GM19035 (cell line): ENCODE measurements around the gene NFKB2.

ENCODE experiments used
- ATAC-seq: cut with Tn5 transposase; IDR thresholded peaks from one replicate; pipeline ENCODE4 v1.9.1; 2021; ENCODE audit not compliant: unreplicated experiment

Gene NFKB2

DNA sequence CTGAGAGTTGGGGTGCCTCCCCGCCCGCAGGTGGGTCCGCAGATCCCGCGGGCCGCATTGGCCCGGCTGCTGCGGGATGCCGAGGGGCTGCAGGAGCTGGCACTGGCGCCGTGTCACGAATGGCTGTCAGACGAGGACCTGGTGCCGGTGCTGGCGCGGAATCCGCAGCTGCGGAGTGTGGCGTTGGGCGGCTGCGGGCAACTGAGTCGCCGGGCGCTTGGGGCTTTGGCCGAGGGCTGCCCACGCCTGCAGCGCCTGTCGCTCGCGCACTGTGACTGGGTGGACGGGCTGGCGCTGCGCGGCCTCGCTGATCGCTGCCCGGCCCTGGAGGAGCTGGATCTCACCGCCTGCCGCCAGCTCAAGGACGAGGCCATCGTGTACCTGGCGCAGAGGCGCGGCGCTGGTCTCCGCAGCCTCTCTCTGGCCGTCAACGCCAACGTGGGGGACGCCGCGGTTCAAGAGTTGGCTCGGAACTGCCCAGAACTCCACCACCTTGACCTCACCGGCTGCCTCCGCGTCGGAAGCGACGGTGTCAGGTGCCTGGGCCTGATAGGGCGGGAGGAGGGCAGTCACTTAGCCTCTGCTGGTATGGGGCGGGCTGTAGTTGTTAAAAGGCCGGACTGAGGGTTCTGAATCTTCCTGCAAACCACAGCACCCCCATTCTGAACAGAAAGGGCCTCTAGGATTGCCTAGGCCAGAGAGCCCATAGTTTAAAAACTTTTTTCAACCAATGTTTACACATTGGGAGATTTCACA is 26.4 kb downstream of the NFKB2 start:
- ATAC-seq = peak; percentile 2

DNA sequence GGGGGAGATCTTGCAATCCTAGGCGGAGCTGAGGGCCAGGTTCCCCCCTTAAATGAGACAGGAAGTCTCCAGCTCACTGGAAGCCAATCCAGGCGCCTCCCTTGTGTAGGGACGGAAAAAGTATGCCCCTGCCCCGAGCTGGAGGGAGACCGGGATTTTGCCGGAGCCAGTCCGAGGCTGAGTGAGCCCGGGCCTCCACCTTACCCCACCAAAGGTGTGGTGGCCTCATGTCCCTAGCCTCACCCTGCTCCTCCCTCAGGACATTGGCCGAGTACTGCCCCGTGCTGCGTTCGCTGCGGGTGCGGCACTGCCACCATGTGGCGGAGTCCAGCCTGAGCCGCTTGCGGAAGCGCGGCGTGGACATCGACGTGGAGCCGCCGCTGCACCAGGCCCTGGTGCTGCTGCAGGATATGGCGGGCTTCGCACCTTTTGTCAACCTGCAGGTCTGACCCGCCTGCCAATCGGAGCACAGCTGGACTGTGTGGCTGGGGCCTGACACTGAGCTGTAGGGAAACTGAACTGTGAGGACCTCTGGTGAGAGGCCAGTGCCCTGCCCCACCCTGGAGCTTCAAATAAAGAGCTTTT is 27.1 kb downstream of the NFKB2 start:
- peak; percentile 27 for ATAC-seq

DNA sequence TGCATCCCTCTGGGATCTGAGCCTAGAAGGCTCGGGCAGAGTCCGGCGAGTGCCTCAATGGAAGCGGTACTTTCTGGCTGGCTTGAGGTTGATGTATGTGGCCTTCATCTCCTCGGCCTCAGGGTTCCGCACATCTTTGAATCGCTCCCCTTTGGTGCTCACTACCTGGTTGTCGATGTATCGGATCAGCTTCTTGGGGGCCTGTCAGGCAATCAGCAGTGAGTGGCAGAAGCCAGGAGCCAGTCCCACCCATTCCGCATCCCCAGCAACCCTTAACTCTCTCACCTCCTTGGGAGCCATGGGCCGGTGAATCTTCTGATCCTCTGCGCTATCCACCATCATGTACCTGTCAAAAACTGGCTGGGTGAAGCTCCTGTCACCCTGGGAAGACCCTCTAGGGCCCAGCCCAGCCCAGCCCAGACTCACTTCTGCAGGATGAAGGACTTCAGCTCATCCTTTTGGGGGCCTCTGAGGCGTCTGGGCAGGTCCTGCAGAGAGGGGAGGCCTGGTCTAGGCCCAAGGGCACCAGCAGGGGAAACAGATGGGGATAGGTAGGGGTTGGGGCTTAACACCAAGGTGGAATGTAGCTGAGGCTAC is 28.0 kb downstream of the NFKB2 start:
- ATAC-seq = no peak

DNA sequence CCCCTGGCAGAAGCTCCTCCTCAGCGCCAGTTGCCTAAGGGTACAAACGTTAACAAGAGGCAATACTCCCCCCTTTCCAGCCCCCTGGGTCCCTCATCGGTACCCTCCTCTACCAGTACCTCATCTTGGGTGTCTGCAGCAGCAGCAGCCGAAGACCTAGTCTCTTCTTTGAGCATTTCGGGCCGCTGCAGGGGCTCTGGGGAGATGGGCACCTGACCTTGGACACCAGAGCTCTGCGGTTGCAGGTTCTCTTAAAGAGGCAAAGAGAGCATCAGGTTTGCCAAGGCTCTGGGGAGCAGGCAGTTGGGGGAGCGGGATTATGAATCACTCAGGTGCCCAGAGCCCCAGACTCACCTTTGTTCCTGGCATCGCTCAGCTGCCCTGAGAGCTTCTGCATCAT is 28.6 kb downstream of the NFKB2 start:
- no peak for ATAC-seq

DNA sequence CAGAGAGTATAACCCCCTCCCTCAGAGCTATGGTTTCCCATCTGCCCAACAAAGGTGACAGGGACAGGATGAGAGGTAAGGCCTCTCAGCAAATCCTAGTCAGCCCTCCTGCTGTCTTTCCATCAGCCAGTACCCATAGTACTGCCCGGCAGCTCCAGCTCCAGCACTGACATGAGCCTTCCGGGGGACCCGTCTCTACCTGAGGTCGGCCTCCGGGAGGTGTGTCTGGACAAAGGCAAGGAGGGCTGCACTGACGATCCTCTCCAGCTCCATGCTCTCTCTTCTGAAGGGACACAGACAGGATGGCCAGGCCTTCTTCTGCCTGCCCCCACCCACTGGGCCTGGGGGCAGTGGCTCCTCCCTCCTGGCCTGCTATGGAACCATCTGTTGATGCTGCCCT is 29.4 kb downstream of the NFKB2 start:
- ATAC-seq = no peak

DNA sequence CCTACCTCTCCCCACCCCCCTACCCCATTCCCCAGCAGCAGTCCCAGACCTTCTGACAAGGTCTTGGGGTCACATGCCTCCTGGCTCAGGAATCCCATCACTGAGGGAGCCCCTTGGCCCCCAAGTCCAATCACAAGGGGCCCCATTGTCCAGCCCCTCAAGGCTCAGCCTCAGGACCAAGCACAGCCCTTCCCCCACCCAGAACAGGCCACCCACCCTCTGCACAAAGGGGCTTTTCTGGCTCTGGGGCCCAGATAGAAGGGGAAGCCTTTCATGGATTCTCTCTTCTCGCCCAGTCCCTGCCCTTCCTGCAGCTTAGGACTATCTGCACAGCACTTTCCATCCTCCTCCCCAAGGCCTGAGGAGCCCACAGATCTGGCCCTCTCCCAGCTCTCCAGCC is 29.9 kb downstream of the NFKB2 start:
- ATAC-seq = no peak

DNA sequence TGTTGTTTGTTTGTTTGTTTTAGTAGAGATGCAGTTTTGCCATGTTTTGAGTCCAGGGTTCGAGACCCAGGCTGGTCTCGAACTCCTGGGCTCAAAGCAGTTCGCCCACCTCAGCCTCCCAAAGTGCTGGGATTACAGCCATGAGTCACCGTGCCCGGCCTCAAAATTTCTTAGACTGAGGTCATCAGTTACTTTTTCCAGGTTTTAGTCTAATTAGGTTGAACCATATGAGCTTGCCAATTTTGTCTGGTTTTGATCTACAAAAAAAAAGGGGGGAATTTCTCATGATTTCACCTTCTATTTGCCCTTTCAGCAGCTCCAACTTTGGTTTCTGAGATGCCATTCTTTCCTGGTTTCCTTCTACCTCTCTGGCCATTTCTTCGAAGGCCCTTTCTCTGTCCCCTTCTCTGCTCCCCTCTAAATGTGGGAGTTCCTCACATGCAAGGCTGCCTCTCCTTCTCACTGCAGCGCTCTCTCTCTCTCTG is 31.3 kb downstream of the NFKB2 start:
- no peak for ATAC-seq

DNA sequence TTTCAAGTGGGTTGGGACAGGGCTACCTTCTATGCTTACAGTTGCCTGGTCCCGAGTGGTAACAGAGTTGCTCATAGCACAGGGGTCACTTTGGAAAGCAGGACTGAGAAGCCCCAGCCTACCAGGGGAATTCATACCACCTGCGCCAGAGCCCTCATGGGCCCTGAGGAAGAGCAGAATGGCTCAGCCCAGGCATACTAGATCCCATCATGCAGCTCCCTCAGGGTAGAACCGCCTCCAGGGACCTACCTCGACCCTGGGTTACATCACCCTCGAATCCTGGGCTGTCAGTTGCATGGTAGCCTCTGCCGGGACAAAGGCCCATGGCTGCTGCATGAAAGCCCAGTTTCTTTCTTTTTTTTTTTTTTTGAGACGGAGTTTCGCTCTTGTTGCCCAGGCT is 34.0 kb downstream of the NFKB2 start:
- ATAC-seq = no peak

DNA sequence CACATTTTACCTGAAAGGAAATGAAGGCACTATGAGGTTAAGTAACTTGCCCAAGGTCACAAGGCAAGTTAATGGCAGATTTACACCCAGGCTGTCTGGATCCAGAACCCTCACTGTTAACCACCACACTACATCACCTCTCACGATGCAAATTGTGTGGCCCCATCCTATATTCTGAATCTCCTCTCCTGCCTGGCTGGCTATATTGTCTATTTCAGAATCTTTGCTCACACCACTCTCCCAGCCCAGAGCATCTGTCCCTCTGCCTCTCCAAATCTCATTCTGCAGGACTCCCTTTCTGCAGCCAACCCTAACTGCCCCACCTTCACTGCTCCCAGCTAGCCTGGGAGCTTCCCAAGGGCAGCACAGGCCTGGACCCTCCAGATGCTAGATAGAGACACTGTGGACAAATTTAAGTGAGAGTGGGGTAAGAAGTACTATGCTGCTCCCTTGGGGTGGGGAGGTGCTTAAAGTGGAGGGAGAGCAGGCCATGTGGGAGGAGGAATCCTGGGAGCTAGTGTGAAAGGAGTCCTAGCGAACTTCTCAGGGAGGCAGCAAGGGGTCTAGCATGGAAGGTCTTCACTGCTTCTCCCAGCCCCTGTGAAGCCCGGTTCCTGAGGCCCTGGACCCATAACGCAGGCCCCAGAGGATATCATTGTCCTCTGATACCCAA is 36.1 kb downstream of the NFKB2 start:
- no peak for ATAC-seq

DNA sequence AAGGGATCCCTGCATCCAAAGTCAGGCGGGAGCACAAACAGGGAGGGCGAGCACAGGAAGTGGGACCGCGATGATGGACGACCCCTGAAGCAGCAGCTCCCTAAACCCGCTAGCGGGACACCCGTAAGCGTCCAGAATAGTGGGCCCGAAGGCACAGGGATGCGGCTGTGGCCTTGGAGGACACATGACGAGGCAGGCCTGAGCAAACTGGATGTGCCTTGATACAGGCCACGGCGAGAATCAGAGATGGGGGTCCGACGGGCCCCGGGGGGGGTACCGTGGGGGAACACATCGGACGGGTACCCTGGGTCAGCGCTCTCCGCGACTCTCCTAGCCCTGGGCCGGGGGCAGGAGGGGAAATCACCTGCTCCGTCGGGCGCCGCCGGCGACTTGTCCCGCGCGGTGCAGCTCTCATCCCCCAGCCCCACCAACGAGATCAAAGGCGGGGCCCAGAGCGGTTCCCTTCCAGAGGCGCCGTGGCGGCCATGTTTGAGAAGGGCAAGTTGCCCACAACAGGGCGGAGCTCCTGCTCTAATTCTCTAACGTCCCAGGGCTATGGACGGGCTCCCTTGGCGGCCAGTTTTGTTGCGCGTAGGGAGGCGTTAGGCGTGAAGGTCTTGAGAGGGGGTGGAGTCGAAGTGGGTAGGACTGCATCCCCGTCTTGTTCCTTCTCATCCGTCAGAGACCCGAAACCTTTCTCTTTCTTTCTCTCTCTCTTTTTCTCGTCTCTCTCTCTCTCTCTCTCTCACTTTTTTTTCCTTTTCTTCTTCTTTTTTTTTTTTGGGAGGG is 36.9 kb downstream of the NFKB2 start, which contains the start of gene CUEDC2:
Gene CUEDC2, minus strand, starts transcription at position 413 of the 789 bp plus-strand sequence. CDS start 7,386 bp downstream, outside the sequence.
- peak; percentile 94 for ATAC-seq

DNA sequence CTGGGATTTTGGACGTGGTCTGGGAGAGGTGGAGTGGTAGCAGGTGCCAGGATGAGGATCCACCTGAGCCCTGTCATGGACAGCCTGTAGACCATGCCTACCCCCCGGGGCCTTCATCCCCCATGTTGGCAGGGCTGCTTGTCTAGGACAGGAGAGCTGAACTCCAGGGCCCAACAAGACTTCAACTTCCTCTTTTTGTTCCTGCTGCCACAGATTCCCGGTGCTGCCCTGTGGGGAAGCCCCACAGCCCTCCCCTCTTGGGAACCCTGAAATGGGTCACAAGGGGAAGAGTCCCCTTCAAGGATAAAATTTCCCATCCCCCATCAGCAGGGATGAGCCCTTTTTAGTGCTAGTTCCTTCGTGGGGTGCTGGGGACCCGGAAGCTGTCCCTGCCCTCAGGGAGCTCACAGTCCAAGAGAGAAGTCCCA is 38.1 kb downstream of the NFKB2 start:
- no peak for ATAC-seq

DNA sequence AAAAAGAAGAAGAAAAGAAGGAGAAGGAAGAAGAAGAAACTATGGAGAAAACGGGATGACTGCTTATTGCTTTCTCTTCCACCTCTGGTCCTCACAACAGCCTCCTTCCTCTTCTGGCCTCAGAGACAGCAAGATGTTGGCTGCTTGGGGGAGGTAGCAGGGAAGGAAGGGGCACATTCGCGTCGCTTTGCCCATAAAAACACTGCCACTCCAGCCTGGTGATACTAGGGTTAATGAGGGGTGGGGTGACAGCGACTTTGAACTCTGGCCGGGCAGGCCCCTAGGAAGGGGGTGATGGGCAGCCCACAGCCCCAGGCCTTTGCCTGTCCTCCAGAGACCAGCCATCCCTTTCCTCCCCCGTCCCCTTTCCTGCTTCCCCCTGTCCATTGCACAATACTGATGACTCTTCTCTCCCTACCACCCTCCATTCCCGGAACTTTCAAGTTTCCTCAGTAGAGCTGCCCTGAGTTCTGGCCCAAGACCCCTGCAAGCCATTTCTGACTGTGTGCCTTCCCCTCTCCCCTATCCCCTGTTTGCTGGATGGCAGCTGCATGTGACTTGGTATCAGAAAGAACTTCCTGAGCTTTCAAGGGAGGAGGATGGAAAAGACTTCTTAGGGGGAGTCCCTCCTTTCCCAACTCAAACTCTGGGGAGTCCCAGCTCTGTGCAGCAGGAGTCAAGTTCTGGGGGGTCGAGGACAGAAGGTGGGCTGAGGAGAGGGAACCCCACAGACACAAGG is 39.1 kb downstream of the NFKB2 start:
- no peak for ATAC-seq

DNA sequence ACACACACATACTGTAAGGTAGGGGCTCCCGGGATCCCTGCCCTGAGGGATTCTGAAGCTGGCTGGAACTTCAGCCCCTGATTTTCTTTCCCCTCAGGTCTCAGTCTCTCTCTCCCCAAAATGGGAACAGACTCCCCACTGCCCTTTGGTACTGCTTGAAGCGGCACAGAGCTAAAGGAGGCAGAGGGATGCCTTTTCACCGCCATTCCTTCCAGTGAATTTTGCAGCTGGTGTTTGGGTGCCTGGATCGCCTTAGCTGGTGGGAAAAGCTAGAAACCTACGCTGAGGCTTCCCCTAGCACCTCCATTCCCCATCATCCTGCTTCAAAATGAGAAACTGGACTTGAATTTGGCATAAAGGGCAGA is 39.6 kb downstream of the NFKB2 start:
- no peak for ATAC-seq

DNA sequence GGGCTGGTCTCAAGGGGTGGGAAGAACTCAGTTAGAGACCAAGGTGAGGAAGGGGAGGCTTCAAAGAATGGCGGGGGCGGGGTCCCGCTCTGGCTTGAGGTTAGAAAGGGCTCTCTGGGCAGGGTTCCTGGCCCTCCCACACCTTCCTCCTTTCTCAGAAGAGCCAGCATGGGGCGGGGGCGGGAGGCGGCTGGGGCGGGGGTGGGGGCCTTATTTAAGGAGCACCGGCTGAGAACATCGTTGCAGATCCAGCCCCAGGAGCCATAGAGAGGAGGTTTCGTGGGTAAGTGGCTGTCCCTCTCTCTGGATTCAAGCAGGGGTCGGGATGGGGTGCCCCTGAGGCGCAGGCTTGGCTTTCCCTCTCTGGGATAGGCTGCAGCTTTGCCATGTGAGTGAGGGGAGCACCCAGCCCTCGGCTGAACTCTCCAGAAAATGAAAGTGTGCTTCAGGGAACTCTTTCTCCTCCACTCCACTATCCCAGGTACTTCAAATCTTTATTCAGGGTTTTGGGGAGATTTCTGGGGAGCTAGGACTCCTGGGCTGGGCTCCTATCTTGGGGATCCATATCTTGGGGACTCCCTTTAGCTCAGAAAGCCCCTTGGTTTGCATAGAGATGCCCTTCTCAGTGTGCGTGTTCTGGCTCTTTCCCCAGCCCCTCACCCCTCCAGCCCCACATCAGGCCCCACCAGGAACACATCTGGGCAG is 40.2 kb downstream of the NFKB2 start:
- no peak for ATAC-seq

DNA sequence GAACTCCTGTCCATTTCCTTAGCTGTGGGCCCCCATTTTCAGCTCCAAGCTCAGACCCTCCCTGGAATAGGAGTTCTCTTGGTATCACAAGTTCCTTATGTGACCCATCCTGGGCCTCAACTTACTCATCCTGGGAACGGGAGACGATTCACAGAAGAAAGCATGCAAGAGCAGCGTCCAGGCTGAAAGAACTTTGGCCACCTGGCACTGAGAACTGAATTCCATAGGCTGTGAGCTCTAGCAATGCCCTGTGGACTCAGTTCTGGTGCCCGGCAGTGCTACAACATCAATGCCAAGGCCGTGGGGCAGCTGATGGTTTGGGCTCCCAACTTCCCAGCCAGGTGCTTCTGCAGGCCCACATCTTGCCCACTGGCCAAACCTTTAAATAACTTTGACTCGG is 40.8 kb downstream of the NFKB2 start:
- no peak for ATAC-seq

DNA sequence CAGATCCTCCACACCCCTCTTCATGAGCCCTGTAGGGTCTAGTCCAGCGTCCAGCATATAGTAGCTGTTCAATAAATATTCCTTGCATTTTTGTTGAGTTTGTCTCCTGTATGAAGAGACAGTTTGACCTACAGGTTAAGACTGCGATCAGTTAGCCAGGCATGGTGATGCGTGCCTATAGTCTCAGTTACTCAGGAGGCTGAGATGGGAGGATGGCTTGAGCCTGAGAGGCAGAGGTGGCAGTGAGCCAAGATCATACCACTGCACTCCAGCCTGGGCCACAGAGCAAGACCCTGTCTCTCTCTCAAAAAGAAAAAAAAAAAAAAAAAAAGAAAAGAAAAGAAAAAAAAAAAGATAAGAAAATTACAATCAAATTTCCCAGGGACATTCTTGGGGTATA is 42.0 kb downstream of the NFKB2 start:
- ATAC-seq = no peak

DNA sequence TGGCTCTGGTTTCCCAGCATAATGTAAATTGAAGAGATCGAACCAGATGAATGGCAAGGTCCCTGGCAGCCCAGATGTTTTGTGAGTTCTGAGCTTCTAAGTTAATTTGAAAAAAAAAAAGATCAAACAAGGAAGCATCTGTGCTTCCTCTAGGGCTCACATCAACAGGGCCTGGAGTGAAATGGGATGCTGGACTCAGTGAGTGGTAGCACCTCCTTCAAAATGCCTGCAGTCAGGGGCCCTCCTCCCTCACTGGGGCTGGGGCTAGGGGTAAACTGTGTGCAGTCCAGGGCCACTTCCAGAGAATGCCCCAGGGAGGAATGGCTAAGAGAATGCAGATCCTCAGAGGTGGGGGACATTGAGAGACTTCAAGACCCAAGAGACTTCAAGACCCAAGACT is 42.9 kb downstream of the NFKB2 start:
- ATAC-seq = no peak

DNA sequence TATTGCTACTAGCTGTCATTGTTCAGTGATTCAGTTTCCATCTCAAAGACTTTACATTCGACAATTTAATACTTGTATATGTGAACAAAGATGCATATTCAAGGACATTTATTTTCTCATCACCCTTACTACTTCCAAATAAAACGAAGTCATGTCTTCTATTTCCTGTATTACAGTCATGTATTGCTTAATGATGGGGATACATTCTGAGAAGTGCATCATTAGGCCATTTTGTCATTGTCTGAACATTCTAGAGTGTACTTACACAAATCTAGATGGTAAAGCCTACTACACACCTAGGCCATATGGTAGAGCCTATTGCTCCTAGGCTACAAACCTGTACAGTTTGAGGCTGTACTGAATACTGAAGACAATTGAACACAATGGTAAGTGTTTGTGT is 49.3 kb downstream of the NFKB2 start:
- ATAC-seq = no peak

DNA sequence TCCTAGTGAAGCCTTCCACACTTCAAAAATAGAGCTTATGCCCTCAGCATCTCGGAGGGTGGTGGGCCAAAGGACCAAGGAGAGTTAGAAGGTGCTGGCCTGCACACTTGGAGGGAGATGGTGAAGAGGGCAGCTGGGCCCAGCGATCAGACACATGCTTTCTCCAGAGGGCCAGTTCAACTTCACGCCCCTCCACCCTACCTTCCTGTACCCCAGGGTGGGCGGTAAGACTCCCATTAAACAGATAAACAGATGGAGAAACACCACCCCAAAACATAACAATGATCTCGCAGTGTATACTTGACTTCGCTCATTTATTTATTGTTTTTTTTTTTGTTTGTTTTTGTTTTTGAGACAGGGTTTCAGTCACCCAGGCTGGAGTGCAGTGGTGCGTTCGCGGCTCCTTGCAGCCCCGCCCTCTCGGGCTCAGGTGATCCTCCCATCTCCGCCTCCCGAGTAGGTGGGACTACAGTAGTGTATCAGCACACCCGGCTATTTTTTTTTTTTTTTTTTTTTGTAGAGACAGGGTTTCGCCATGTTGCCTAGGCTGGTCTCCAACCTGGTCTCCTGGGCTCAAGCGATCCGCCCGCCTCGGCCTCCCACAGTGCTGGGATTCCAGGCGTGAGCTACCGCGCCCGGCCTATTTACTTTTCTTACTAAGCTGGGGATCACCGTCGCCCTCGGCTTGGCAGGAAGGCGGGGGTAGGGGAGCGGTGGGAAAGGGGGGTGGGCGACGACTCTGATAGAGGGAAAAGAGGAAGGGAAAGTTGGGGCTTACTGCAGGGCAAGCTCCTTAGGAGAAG is 54.0 kb downstream of the NFKB2 start:
- peak; percentile 42 for ATAC-seq
